NCI-H460 (cell line): Measurements from ENCODE around the gene ENTPD8. TPM values are rescaled to one million over a fixed set of nuclear protein-coding genes. Genes with fewer than 3 reads are reported as not detected.

Experiments used
- DNase-seq: peaks from one replicate; pipeline ENCODE4 v3.0.0-alpha.2; 2016; ENCODE audit warnings: low read depth; ENCODE audit errors: extremely low read depth
- polyA plus RNA-seq: library from polyadenylated mRNA; depleted of rRNA; stranded (reverse); fragments of >200 nt; gene quantifications from 2 replicates; pipeline ENCODE4 v1.2.3, GENCODE V29; 2014; cell fraction: nucleus; rRNA removed
- total RNA-seq: library from RNA; depleted of rRNA; stranded (reverse); fragments of >200 nt; shearing (Covaris generic); gene quantifications from 2 replicates; pipeline ENCODE4 v1.2.3, GENCODE V29; 2014; rRNA removed

Gene ENTPD8, protein sequence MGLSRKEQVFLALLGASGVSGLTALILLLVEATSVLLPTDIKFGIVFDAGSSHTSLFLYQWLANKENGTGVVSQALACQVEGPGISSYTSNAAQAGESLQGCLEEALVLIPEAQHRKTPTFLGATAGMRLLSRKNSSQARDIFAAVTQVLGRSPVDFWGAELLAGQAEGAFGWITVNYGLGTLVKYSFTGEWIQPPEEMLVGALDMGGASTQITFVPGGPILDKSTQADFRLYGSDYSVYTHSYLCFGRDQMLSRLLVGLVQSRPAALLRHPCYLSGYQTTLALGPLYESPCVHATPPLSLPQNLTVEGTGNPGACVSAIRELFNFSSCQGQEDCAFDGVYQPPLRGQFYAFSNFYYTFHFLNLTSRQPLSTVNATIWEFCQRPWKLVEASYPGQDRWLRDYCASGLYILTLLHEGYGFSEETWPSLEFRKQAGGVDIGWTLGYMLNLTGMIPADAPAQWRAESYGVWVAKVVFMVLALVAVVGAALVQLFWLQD
- not detected in 2 replicates for total RNA-seq
- not detected in 2 replicates for polyA plus RNA-seq

DNA sequence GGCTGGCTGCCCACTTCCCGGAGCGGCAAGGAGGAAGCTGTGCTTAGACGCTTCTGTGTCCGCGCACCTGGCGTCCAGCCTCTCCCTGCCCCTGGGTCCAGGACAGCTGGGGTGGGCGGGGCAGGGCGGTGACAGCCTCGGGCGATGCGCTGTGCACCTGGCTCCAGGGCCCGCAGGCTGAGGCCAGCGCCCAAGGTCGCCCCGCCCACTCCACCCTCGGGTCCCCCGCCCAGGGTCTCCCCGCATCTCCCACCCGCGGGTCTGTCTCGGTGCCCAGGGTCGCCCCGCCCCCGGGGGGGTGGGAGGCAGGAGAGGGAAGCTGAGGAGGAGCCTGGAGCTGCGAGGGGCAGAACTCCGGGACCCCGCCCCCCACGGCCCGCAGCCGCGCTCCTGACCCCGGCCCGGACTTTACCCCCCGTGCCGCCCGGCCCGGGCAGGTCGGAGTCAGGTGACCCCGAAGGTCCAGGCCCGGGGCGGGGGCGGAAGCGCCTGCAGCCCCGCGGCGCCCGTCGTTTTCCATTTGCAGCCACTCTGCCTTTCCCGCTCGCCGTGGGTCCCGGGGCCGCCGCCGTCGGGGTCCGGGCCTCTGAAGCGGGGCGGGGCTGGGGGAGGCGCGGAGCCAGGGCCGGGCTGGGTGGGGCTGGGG lies at the start of gene ENTPD8:
Gene ENTPD8, minus strand, starts transcription at position 69 of the 646 bp plus-strand sequence. CDS start 3,072 bp downstream, outside the sequence.
- no peak for DNase-seq

DNA sequence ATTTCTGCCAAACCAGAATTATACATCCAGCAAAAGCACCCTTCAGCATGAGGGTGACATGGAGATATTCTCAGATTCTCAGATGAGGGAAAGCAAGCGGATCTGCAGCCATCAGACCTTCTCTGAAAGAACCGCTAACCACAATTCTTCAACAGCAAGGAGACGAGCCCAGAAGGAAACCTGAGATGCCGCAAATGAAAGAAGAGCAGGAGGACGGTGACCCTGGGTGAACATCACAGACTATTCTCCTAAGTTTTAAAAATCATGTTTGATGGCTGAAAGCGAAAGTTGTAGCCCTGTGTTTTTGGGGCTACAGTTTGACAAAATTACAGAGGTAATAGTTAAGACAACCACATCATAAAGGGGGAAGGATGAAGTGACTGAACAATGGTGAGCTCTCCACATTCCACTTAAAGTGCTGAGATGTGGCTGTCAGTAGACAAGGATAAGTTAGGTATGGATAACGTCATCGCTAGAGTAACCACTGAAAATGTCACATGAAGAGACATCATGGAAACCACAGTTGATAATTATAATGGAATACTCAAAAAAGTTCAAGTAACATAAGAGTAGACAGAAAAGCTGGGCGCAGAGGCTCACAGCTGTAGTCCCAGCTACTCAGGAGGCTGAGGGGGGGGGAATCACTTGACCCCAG lies 49.5 kb upstream of the ENTPD8 start:
- no peak for DNase-seq

DNA sequence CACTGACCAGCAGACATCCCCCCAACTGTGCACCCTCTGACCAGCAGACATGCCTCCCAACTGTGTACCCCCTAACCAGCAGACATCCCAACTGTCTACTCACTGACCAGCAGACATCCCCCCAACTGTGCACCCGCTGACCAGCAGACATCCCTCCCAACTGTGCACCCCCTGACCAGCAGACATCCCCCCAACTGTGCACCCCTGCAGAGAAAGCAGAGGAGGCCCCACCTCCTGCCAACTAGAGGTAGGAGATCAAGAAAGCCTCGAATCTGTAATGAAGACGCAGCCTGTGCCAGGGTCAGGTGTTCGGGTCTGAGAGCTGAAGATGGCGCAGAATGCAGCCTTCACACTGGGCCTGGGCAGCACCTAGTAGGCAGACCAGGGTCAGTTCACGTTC lies 47.7 kb upstream of the ENTPD8 start:
- no peak for DNase-seq

DNA sequence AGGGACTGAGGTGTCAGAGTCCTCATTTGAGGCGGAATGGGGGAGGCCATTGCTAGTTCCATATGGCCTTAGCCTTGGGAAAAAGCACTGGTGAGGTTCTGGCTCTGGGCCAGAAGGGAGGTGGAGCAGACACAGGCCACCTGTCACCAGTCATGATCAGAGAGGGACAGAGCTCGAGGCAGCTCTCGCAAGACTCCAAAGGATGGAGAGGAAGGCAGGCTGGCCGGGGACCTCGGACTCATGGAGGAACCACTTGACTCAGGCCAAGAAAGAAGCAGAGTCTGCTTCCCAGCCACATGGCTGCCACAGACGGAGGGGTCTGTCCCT lies 47.1 kb upstream of the ENTPD8 start:
- DNase-seq, result no peak

DNA sequence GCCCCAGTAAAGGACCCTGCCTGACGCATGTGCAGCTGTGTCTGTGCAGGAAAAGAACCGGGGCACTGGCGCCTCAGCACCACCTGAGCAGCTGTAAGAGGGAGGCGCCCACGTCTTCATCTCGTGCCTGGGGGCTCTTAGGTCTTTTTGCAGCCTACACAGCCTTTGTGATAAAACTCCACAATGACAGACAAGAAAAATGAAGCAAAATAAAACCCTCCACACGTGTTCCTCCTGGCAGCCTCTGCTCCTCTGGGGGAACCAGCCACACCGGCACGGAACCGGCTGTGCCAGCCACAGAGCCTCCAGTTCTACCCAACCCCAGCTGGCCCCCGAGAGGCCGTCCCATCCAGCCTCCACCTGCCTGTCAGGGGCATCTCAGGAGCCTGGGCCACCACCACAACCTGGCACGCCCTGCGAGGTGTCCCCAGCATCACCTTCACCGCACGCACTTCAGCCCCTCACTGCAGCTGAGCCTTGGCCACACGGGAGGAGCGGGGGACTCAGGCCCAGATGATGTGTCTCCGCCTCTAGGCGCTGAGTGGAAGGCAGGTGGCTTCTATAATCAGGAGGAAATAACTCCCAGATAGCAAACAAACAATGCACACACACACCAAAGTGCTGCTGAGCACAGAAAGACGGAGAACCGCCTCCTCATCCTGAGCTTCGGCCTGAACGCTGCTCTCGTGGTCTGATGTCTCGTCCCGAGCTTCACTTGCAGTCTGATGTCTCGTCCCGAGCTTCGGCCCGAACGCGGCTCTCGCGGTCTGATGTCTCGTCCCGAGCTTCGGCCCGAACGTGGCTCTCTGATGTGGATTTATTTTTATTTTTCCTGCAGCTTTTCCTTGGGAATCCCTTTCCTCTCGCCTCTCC lies 46.5 kb upstream of the ENTPD8 start:
- no peak for DNase-seq

DNA sequence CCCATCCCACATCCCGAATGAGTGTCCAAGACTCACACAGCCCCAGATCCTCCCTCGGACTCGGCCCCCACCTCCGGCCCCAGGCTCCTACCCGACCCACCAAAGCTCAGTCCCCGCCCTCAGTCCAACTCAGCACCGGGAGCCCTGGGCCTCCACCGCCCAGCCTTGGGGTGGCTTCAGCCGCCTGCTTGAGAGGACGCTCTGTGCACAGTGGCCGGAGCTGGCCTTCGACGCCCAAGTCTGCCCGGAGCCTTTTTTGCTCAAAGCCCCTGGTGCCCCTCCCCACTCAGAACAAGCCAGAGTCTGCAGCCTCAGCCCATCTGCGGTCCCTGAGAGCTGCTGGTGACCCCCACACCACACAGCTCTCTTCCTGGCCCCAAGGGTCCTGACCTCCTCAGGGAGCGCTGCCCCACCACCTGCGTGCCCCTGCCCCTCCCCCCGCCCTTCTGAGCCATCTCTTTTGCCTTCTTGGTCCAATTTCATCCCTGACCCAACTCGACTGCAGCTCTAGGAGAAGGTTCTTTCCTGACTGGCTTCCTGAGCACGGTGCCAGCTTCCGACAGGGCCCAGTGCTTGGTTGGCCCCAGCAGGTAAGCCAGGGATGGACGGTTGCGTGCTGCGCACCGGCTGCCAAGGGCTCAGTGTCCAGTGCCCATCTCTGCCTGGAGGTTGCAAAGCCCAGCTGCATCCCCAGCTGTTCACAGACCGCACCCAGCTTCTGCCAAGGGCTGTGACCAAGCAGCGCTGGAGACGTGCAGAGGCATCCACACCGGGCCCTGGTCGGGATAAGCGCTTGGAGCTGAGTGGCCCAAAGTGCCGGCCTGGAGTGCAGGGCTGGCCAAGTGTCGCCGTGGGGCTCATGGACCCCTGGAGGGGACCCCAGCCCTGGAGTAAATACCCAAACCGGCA lies 45.6 kb upstream of the ENTPD8 start:
- no peak for DNase-seq

DNA sequence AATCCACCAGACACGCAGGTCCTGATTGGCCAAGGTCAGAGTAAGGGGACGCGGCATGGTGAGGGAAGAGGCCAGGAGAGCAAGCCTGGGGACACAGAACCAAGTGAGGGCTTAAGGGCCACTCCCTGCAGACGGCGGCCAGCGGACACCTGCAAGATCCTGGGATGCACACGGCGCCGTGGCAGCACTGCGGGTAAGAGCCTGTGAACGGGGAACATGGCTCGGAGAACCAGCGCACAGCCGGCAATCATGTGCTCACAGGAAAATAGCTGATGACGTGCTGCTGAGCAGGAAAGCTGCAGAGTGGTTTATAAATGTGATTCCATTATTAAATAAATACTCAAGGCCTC lies 45.0 kb upstream of the ENTPD8 start:
- DNase-seq, result no peak

DNA sequence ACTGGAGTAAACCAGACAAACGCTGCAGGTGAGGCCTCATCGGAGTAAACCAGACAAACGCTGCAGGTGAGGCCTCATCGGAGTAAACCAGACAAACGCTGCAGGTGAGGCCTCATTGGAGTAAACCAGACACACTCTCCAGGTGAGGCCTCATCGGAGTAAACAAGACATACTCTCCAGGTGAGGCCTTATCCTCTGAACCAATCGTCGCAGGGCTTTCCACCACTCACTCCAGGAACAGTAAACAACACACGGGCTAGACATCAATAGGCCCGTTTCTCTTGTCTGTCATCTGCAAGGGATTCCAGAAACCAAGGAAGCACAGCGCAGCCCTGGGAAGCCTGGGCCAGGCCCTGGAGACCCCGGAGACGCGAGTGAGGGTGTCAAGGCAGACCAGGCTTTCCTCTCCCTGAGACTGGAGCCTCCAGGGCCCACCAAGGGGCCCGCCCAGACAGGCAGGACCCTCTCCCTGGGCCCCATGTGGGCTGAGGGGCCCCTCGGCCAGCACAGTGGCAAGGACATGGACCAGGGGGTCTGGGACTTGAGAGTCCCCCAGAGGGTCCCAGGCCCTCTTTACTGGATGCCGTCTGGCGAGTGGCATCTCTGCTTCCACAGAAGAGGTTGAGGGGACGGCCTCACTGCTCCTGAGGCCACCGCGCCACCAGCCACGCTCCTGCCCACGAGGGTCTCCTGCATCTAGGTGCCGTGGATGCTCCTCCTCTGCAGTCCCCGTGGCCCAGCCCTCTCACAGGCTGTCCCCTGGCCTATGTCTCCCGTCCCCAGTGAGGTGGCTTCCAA lies 44.4 kb upstream of the ENTPD8 start:
- no peak for DNase-seq

DNA sequence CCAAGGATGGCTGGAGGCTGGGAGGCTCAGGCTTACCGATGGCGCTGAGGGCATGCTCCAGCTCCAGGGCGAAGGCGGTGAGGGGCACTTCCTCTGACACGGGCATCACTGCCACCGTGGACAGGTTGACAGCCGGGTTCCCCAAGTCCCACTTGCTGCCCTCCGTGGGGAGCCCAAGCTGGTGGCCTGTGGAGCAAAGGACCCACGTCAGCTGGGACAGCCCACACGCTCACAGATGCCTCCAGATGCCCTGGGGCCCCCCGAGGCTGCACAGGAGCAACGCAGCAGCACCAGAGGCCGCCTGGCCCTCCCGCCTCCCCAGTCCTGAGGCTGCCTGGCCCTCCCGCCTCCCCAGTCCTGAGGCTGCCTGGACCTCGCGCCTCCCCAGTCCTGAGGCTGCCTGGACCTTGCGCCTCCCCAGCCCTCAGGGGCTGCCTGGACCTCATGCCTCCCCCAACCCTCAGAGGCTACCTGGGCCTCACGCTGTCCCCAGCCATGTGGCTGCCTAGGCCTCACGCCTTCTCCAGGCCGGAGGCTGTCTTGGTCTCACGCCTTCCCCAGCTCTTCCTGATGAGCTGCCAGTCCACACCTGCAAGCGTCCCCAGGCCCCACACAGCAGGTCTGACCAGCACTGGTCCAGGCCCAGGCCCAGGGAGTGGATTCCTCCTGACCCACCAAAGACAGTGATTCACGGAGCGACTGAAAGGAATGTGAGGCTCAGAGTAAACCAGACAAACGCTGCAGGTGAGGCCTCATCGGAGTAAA lies 43.6 kb upstream of the ENTPD8 start:
- DNase-seq, result no peak

DNA sequence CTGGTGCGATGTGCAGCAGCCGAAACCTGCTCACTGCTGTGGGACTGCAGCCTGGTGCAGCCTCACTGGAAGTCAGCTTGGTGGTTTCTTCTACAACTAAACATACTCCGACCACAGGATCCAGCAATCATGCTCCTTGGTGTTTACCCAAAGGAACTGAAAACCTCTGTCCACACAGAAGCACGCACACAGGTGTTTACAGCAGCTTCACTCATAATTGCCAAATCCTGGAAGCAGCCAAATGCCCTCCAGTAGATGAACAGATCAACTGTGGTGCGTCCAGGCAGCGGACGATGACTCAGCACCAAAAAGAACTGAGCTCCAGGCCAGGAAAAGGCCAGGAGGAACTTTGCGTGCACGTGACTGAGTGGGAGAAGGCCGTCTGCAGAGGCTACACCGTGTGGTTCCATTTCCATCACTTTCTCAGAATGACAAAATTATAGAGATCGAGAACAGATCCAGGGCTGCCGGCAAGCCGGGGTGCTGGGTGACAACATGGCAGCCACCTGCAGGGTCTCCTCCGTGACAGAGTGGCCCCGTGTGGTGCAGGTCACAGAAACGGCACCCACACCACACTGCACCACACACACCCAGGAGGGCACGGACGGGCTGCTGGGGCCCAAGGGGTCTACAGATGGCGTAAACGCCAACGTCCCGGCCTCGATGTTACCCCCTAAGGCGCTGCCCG lies 41.1 kb upstream of the ENTPD8 start:
- peak; percentile 45 for DNase-seq

DNA sequence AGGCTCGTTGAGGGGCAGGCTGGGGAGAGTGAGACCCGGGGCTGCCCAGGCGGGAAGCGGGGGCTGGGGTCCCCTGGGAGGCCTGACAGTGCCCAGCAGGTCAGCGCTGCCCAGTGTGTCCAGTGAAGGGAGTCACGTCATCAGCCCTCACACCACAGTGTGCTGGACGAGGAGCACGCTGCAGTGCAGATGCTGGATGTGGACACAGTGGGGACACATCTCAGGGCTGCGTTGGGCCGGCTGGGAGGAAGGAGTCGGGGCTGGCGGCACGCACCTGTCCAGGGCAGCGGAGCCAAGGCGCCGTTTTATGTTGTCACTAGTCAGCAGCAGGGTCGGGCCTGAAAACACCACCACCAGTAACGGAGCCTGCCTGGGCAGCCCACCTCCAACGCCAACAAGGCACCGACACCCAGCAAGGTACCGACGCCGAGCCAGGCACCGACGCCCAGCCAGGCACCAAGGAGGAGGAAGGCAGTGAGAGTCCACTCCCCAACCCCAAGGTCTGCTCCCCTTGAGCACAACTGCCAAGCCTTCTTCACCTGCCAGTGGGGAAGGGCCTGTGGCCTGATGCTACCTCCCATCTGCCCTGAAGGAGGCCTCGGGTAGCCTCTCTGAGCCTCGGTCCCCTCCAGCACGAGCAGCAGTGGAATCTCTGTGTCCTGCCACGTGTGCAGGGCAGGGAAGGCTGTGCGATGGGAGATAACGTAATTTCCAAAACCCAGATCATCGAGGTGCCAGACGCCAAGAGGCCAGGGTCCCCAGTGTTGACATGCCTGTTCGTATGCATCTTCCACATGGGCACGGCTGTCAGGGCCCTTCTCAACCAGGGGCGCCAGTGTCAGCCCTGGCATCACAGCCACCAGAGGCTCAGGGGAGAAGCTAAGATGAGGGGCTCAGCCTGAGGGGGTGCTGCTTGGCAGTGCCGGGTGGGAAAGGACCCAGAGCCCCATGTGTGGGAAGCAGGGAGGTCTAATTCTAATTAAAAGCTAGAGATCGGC lies 39.8 kb upstream of the ENTPD8 start:
- DNase-seq, result no peak

DNA sequence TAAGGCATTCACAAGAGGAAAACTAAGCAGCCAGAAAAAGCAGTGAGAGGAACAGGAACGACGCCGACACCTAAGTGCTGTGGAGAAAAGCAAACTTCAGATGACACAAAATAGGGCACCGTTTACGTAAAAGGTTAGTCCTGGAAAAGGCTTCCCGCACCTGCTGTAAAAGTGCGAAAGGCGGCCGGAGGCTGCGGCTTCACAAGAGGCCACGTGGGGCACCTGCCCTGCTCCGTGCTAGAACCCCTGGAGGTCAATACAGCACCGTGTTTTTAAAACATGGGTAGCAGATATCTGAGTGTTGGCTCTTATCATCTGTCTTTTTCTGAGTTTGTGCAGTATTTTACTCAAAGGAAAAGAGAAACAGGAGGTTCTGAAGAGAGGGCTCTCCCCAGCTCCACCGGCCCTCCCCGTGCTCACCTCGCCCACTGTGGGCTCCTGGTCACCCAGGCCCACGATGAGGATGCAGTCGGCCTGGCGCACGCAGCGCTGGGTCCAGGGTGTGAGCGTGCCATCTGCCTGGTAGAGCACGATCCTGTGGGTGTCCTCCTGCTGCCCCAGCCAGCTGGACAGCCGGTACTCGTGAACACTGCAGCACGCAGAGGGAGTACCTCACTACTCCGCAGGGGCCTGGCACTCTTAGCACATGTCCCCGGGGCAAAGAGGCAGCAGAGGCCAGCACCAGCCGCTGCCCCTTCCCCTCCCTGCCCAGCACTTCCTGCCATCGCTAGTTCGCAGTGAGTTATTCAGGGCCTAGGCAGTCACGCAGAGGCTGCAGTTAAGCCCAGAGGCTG lies 38.9 kb upstream of the ENTPD8 start:
- no peak for DNase-seq

DNA sequence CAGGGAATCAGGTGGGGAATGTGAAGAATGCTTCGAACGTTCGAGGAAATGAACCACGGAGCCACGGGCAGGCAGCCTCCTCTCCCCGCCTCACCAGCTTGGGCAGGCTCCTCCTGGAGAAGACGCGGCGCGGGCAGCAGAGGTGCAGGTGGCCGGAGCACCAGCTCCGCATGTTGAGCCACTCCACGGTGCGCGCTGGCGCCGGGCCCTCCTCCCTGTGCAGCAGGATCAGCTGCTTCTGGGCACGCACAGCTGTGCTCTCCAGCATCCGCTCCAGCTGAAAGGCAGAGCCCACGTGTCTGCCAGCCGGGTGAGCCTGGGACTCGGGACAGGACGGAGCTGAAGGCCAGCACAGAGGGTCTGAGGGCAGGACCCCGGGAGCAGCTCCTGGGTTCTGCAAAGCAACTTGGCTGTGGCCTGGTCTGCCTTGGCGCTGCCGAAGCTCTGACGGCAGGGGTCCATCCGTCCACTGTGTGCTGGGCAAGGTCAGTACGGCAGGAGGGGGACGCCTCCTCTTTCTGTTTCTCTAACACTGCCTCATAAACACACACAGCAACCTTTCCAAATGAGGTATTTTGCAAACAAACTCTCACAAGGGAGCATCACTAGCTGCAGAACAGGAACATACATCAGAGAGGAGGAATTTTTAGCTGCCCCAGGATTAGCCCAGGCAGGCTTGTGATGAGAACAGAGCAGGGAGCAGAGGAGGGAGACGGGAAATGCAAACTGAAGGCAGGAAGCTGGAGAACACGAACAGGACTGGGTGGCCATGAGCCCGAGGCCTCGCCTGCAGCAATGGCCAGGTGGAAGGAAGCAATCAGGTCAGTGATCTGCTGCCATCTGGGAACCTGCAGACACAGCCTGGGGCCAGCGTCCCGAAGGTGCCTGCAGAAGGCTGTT lies 38.1 kb upstream of the ENTPD8 start:
- DNase-seq, result no peak

DNA sequence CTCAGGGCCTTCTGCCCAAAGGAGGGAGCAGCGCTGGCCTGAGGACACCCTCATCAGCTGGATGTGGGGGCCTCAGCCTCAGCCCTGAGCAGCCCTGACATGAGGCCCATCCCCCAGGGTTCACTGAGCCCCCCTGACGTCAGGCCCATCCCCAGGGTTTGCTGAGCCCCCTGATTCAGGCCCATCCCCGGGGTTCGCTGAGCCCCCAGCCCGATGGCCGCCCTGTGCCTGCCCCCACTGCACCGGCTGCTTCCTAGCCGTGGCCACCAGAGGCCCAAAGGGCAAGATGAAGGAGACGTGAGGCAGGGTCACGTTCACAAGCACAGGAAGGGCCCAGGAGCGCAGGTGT lies 37.4 kb upstream of the ENTPD8 start:
- no peak for DNase-seq
